Activated naive CD4-positive, alpha-beta T cell treated with anti-CD3 and anti-CD28 coated beads, Interleukin-2, amount 50 U/mL, for 16 hours (primary cell): ENCODE measurements around the gene IQCH.
A peak's percentile ranks its signal among the peaks of the same experiment; 100 is the strongest.

ENCODE experiments used
- DNase-seq: peaks from one replicate; pipeline ENCODE4 v3.0.0-alpha.2; 2020

IQCH gene

DNA sequence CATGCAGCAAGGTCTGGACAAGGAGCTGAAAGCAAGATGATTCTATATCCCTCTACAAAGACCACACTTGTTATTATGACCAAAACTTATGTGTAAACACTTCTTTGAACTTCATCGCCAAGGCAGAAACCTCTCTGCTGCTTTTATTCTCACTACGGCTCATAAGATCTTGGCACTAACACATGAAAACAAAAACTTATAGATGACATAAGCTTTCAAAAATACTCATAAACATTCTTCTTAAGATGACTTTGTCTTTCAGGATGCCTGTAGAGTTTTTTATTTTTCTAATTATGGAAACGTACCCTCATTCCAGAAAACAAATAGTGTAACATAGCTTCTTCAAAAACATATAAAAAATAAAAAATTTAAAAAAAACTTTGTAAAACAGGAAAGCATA, 253.8 kb downstream of the IQCH start:
- no peak for DNase-seq

- DNase-seq, result no peak
These were observed 255.3 kb downstream of the IQCH start for GRCh38 chr15:67509918-67510317.

DNA sequence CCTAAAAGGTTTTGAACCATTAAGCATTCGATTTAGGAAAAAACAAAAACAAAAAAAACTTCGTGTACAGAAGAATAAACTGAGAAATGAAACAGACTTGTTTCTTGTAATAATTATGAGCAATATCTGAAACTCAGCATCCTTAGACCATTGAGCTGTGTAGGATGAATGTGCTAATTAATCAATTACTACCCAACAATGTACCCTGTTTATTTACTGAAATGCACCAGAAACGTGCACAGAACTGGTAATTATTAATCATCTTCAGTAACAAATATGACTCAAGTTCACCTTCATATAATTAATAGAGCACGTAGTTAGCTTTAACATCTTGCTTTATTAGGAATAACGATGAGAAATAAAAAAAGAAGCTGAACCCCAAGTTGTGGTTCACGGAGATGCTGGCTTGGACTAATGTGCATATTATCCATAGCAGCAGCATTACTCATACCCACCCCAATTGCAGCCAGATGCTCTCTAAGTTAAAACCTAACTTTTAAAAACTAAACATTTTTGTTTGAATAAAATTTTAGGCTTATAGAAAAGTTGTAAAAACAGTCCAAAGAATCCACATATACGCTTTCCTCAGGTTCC, 256.1 kb downstream of the IQCH start:
- no peak for DNase-seq

- DNase-seq, result no peak
These were observed 257.0 kb downstream of the IQCH start for GRCh38 chr15:67511606-67512005.

DNA sequence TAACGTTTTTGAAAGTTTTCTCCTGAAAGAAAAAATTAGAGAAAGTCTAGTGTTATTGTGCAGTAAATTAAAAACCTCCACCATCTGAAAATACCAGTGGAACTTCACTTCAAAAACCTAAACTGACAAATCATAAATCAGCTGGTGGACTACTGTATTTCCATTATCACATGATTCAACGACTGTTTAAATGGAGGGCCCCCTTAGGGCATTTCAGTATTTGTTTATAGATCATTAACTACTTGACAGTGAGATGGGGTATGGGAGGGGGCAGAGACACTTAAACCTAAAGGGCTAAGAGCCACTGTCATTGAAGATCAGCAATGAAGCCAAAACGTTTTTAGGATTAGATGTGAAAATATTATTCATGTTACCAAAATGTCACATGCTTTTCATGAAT, 257.6 kb downstream of the IQCH start:
- DNase-seq, result no peak

DNA sequence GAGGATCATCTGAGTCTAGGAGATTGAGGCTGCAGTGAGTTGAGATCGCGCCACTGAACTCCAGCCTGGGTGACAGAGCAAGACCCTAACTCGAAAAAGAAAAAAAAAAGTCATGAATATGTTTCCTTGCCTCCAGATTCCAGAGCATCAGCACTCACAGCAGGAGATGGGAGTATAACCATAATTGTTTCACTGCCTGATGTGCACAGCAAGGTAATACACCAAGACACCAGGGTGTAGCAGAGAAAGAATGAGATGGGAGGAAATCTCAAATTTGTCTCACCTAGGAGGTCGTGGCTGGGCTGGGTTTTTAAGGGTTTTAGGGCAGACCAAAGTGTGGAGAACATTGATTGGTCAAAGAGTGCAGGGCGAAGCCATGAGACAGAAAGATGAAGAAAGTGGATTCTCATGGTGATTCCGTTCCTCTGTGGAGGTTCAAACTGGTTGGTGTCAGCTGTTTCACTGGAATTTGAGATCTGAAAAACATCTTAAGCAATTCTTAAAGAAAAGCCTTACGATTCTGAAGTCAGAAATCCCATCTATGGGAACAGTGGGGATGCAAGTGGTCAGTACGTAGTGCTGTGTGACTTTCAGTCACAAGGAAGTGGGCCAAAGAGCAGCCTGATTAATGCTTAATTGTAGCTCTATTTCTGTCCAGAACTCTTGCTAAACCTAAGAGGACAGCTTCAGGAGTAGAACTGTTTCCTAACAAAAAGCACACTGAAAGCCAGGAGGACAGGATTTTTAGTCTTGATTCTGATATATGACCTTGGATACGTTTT, 258.5 kb downstream of the IQCH start:
- DNase-seq, result no peak

- no peak for DNase-seq
These were observed 260.5 kb downstream of the IQCH start for GRCh38 chr15:67515090-67515489.

GRCh38 chr15:67515557-67515956, 261.0 kb downstream of the IQCH start:
- no peak for DNase-seq

DNA sequence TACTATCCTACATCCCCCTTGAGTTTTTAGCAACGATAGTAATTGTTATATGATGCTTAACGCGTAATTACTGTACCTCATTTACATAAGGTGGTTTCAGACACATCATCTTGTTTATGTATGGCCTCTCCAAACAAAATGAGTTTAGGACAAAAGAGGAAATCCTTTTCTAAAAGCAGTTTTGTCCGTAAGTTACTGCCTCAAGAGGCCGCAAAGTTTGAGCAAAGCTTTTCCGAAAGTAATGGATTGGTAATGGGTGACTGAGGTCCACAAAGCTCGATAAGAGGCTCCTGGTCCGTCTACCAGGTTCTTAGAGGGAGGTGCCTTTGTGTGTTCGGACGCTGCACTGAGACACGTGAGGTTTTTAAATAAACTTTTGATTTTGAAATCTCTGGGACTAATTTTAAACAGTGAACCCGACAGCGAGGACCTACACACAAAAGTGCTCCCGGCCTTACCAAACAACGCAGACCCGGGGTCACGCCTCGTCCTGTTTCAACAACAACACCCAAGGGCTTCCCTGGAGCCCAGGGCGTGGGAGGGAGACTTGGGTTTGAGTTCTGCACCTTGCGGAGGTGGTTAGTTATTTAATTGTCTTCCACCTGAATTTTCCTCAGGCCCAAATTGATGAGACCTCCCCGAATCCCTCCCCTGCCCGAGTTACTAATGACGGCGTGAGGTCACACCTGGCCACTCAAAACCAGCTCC, 265.9 kb downstream of the IQCH start:
- no peak for DNase-seq

DNA sequence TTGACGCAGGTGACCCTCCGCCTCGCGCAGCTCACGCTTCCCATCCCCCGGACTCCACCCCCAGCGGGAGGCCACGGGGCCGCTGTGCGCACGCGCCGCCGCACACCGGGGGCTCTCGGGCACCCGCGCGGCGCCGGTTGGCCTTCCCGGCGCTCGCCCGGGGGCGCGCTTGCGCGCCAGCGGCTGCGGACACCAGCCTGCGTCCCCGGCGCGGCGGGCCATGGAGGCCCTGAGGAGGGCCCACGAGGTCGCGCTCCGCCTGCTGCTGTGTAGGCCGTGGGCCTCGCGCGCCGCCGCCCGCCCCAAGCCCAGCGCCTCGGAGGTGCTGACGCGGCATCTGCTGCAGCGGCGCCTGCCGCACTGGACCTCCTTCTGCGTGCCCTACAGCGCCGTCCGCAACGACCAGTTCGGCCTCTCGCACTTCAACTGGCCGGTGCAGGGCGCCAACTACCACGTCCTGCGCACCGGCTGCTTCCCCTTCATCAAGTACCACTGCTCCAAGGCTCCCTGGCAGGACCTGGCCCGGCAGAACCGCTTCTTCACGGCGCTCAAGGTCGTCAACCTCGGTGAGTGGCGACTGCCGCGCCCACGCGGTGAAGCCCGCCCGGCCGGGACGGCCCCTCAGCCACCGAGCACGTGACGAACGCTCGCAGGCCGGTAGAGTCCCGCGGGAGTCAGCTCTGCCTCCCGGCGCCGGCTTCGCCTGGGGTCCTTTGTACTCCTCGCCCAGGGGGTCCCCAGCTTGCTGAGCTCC, 266.6 kb downstream of the IQCH start, which contains the start of gene C15orf61:
Gene C15orf61 (plus strand): TSS at position 103 of the 754 bp plus-strand sequence. CDS start 118 bp downstream, at position 221.
- peak; percentile 85 for DNase-seq

- no peak for DNase-seq
These were observed 267.4 kb downstream of the IQCH start for GRCh38 chr15:67521783-67522568.

GRCh38 chr15:67523330-67523729, 268.7 kb downstream of the IQCH start:
- DNase-seq, result no peak

- no peak for DNase-seq
These were observed 269.6 kb downstream of the IQCH start for GRCh38 chr15:67524235-67524634.

- no peak for DNase-seq
These were observed 273.9 kb downstream of the IQCH start for GRCh38 chr15:67528513-67528912.

GRCh38 chr15:67531379-67531914, 276.9 kb downstream of the IQCH start:
- no peak for DNase-seq

DNA sequence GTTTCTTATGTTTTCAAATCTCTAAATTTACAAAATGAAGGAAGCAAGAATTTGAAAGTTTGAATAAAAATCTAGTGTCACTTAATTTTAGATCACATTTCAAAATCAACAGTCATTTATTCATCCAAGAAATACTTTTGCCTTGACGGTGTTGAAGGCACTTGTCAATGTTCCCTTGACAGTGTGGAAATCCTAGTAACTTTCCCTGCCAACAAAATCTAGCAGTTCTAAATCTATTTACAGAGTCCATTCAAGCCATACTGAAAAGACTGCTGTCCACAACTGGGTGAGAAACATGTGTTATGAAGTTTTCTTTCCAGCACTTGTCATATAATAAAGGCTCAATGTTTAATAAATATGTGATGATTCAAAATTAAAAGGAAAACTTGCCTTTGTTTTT, 279.3 kb downstream of the IQCH start:
- DNase-seq, result no peak

DNA sequence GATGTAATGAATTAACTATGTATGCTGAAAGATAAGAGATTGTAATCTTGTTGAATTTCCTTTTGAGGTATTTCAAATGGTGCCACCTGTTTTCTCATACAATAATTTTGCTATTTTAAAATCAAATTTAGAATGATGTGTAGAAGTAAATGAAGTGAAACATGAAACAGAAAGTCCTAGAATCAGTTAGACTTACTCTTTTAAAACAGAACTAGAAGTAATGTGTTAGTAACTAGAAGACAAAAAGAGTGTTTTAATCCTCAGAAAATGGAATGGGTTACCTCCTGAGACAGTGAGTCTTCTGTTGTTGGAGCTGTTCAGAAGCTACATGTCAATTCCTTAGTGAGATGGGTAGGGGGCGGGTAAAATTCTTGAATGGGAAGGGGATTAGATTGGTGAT, 279.8 kb downstream of the IQCH start:
- no peak for DNase-seq

DNA sequence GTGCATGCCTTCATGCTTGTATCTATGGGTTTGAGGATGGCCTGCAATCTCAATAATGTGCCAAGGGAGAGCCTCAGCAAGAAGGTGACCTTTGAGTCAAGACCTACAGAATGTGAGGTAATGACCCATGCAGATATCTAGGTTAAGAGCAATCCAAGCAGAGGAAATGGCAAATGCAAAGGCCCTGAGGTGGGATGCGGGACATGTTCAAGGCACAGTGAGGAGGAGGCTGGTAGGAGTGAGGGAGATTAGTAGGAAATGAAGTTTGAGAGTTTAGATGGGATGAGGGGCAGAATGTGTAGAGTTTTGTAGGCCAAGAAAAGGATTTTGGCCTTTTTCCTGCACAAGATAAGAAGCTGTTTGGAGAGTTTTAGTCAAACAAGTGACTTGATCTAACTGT, 283.2 kb downstream of the IQCH start:
- DNase-seq, result no peak

GRCh38 chr15:67542420-67543347, 288.1 kb downstream of the IQCH start, which contains the start of gene MAP2K5:
TSS of gene MAP2K5 (plus strand) at chr15:67542703. CDS start at chr15:67543336, 633 bp downstream.
- peak; percentile 86 for DNase-seq

DNA sequence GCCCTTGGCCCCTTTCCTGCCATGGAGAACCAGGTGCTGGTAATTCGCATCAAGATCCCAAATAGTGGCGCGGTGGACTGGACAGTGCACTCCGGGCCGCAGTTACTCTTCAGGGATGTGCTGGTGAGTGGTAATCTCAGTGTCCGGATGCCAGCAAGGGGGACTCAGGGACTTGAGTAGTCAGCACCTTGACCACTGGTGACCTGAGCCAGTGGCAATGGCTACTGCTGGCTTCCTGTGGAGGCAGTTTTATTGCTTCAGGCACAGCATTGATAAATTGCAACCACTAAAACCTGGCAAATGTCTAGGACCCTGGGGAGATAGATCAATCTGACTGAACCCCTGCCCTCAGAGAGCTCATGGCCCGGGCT, 288.7 kb downstream of the IQCH start:
- no peak for DNase-seq

DNA sequence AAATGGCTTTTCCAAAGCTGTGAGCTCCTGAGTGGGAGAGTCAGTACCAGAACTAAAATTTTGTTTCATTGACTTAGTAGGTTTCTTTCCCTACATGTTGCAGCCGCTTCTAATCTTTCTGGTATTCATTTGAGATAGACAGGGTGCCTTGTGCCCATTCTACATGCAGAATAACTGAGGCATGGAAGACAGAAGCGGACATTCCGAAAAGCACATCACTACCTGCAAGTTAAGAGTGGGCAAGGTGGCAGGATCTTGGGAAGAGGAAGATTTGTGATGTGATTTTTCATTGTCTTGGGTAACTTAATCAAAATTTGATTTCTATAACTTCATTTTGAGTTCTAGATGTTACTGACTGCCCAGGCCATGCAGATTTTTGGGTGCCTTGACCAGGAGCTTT, 289.9 kb downstream of the IQCH start:
- no peak for DNase-seq
